Measurements from ENCODE around the gene GRIN1.

GRCh38 chr9:137168904-137169856 is 30.2 kb downstream of the GRIN1 start:
- no peak for TF ChIP-seq CTCF (conservative IDR thresholded peaks at IDR 0.05; ENCODE audit: low read length)
- no peak for TF ChIP-seq EZH2phosphoT487 (IDR thresholded peaks at IDR 0.05; ENCODE audit: borderline replicate concordance)
